Measurements from ENCODE around the gene OLAH. TPM values are rescaled to one million over a fixed set of nuclear protein-coding genes. Genes with fewer than 3 reads are reported as not detected.

The OLAH gene
- total RNA-seq, 1 experiment from 2014 or later, result not detected

- TF ChIP-seq ZNF138 (CRISPR knock-in tag; conservative IDR thresholded peaks at IDR 0.05), result no peak
- no peak for TF ChIP-seq NFE2L1 (CRISPR knock-in tag; IDR thresholded peaks at IDR 0.05)
- no peak for TF ChIP-seq CREB1 (CRISPR knock-in tag; IDR thresholded peaks at IDR 0.05)
- TF ChIP-seq E2F5 (CRISPR knock-in tag; IDR thresholded peaks at IDR 0.05), result no peak
- no peak for TF ChIP-seq AFF4 (CRISPR knock-in tag; IDR thresholded peaks at IDR 0.05; ENCODE audit: borderline replicate concordance)
Measured at GRCh38 chr10:15103513-15103912, 59.8 kb downstream of the OLAH start (continued).

GRCh38 chr10:15106352-15107013 is 62.7 kb downstream of the OLAH start:
- Mint-ChIP-seq H3K27me3 (ENCODE audit: low read depth) (no peaks in the 10 kb centered on the region), H3K9me3 (no peaks in the 10 kb centered on the region), H3K4me1 (no peaks in the 10 kb centered on the region), H3K27ac (no peak overlapping the region), H3K4me3 (no peak overlapping the region), H3K36me3 (peaks cover 51% of the 10 kb centered on the region)
- peak; percentile 85 for DNase-seq (ENCODE audit: low spot score)
- TF ChIP-seq IRF1 (CRISPR knock-in tag; IDR thresholded peaks at IDR 0.05), result no peak
- TF ChIP-seq, protein P1, sequence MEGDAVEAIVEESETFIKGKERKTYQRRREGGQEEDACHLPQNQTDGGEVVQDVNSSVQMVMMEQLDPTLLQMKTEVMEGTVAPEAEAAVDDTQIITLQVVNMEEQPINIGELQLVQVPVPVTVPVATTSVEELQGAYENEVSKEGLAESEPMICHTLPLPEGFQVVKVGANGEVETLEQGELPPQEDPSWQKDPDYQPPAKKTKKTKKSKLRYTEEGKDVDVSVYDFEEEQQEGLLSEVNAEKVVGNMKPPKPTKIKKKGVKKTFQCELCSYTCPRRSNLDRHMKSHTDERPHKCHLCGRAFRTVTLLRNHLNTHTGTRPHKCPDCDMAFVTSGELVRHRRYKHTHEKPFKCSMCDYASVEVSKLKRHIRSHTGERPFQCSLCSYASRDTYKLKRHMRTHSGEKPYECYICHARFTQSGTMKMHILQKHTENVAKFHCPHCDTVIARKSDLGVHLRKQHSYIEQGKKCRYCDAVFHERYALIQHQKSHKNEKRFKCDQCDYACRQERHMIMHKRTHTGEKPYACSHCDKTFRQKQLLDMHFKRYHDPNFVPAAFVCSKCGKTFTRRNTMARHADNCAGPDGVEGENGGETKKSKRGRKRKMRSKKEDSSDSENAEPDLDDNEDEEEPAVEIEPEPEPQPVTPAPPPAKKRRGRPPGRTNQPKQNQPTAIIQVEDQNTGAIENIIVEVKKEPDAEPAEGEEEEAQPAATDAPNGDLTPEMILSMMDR (IDR thresholded peaks at IDR 0.05), result peak; percentile 83
- ATAC-seq, result peak; percentile 100
- POLR2A ChIA-PET, result interaction anchor here (0.6 to 1.0 kb wide), 2 partner anchors 9 to 218 kb away, joined by 3 to 6 read pairs; partner anchors contain the start of gene RPP38
- CTCF ChIA-PET, result interaction anchor here (0.5 to 2.0 kb wide), 7 partner anchors 9 to 406 kb away, joined by 3 to 12 read pairs (median 4); partner anchors contain the start of genes DCLRE1C, NMT2 and RPP38

- H3K4me1 Mint-ChIP-seq, result no peaks in the 10 kb centered on the region
- peak; percentile 92 for ATAC-seq
- H3K4me3 Mint-ChIP-seq, result no peak overlapping the region
- no peak for DNase-seq (ENCODE audit: low spot score)
- H3K27me3 Mint-ChIP-seq (ENCODE audit: low read depth), result no peaks in the 10 kb centered on the region; the same call in 1 of the 2 replicates
- no peaks in the 10 kb centered on the region for H3K9me3 Mint-ChIP-seq
- ChIA-PET CTCF (interaction anchor here (0.5 kb wide), 1 partner anchor 67 kb away, joined by 3 read pairs; no protein-coding TSS in a partner anchor), POLR2A (no interaction called here)
- H3K36me3 Mint-ChIP-seq, result peaks cover 18% of the 10 kb centered on the region
- no peak overlapping the region; the same call in 1 of the 2 replicates for H3K27ac Mint-ChIP-seq
- no peak for TF ChIP-seq ETV6 (CRISPR knock-in tag; IDR thresholded peaks at IDR 0.05)
- no peak for TF ChIP-seq ZBTB43 (CRISPR knock-in tag; IDR thresholded peaks at IDR 0.05)
- no peak for TF ChIP-seq ZNF671 (CRISPR knock-in tag; IDR thresholded peaks at IDR 0.05)
- no peak for TF ChIP-seq FOXK1 (CRISPR knock-in tag; IDR thresholded peaks at IDR 0.05)
- TF ChIP-seq FOXP1 (CRISPR knock-in tag; IDR thresholded peaks at IDR 0.05; ENCODE audit: borderline replicate concordance), result no peak
- TF ChIP-seq, protein P2, sequence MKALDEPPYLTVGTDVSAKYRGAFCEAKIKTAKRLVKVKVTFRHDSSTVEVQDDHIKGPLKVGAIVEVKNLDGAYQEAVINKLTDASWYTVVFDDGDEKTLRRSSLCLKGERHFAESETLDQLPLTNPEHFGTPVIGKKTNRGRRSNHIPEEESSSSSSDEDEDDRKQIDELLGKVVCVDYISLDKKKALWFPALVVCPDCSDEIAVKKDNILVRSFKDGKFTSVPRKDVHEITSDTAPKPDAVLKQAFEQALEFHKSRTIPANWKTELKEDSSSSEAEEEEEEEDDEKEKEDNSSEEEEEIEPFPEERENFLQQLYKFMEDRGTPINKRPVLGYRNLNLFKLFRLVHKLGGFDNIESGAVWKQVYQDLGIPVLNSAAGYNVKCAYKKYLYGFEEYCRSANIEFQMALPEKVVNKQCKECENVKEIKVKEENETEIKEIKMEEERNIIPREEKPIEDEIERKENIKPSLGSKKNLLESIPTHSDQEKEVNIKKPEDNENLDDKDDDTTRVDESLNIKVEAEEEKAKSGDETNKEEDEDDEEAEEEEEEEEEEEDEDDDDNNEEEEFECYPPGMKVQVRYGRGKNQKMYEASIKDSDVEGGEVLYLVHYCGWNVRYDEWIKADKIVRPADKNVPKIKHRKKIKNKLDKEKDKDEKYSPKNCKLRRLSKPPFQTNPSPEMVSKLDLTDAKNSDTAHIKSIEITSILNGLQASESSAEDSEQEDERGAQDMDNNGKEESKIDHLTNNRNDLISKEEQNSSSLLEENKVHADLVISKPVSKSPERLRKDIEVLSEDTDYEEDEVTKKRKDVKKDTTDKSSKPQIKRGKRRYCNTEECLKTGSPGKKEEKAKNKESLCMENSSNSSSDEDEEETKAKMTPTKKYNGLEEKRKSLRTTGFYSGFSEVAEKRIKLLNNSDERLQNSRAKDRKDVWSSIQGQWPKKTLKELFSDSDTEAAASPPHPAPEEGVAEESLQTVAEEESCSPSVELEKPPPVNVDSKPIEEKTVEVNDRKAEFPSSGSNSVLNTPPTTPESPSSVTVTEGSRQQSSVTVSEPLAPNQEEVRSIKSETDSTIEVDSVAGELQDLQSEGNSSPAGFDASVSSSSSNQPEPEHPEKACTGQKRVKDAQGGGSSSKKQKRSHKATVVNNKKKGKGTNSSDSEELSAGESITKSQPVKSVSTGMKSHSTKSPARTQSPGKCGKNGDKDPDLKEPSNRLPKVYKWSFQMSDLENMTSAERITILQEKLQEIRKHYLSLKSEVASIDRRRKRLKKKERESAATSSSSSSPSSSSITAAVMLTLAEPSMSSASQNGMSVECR (CRISPR knock-in tag; IDR thresholded peaks at IDR 0.05; ENCODE audit: borderline replicate concordance), result no peak
Measured at GRCh38 chr10:15112657-15113056, 68.9 kb downstream of the OLAH start.
